HS-5 (cell line): ENCODE data around the gene ARPC2.
A peak's percentile ranks its signal among the peaks of the same experiment; 100 is the strongest.

Experiments used
- DNase-seq: peaks from one replicate; pipeline ENCODE4 v3.0.0-alpha.2; 2012; ENCODE audit warnings: low read depth

The ARPC2 gene

GRCh38 chr2:218217360-218218267 is 625 bp downstream of the ARPC2 start:
- no peak for DNase-seq

GRCh38 chr2:218218268-218219185 is 1.5 kb downstream of the ARPC2 start:
- DNase-seq: no peak

DNA sequence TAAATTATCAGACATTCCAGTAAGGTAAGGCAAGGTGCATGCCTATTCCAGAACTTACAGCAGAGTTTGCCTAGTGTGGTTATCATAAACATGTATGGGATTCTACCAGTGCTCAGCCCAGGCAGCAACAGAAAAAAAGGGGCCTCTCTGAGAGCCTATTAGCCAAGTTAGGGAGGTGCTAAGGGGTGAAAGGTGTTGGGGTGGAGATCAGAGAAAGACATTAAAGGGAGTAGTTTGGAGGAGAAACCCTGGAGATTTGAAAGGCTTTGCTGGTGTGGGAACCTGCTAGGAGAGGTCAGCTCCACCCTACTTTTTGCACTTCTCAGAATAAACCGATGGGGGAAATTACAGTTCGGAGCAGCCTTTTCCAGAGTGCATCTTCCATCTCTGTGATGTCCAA is 2.9 kb downstream of the ARPC2 start:
- no peak for DNase-seq

DNA sequence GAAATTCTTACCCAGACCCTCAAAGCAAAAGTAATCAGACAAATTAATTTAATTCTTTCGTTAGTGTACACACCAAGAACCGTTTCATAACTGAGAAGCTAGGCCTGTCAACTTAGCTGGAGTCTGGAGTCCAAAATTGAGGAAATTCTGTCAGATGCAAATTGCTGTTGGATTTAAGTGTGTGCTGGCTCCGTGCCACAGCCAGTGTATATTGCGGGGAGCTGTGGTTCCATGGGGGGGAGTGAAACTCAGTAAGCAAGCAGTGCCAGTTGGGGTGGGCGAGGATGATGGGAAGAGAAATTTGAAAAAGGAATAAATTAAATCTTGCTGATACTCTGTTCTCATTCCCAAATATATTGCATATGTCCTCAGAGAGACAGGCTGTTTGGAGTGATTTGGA is 4.0 kb downstream of the ARPC2 start:
- DNase-seq: no peak

DNA sequence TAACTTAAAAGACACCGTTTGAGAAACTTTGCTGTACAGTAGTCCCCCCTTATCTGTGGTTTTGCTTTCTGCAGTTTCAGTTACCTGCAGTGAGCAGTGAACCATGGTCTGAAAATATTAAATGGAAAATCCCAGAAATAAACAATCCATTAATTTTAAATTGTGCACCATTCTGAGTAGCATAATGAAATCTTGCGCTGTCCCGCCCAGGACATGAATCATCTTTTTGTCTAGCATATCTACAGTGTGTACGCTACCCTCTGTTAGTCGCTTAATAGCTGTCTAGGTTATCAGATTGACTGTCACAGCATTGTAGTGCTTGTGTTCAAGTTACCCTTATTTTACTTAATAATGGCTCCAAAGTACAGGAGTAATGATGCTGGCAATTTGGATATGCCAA is 6.1 kb downstream of the ARPC2 start:
- no peak for DNase-seq

- DNase-seq: no peak
These were observed 7.2 kb downstream of the ARPC2 start for GRCh38 chr2:218224186-218224585.

GRCh38 chr2:218226903-218227302 is 9.9 kb downstream of the ARPC2 start:
- no peak for DNase-seq

- DNase-seq: no peak
These were observed 11.5 kb downstream of the ARPC2 start for GRCh38 chr2:218228366-218229090.

- DNase-seq: peak; percentile 69
These were observed 12.2 kb downstream of the ARPC2 start for GRCh38 chr2:218229239-218229638.

DNA sequence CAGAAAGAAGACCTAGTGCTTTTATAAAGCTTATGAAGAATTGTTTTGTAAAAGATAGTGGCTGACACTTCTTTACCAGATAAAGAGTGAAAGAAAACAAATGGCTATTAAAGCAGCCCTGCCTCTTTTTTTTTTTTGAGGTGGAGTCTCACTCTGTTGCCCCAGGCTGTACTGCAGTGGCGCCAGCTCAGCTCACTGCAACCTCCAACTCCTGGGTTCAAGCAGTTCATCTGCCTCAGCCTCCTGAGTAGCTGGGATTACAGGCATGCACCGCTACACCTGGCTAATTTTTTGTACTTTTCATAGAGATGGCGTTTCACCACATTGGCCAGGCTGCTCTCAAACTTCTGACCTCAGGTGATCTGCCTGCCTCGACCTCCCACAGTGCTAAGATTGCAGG is 12.9 kb downstream of the ARPC2 start:
- no peak for DNase-seq

- DNase-seq: no peak
These were observed 13.9 kb downstream of the ARPC2 start for GRCh38 chr2:218230882-218231281.

DNA sequence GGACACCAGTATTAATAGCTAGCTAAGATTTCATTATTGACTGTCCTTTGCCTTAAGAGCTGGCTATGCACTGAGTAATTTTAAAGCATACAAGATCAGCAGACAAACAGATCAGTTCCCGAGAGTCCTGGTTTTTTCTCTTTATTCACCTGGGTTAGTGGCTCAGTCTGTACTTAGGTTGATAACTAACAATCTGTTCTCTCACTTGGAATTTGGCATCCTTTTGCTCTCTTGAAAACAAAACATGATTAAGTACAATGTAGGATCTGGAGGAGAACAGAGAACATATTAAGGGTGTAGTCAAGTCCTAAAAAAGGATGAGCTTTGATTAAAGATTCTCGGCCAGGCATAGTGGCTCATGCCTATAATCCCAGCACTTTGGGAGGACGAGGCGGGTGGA is 16.6 kb downstream of the ARPC2 start:
- no peak for DNase-seq

DNA sequence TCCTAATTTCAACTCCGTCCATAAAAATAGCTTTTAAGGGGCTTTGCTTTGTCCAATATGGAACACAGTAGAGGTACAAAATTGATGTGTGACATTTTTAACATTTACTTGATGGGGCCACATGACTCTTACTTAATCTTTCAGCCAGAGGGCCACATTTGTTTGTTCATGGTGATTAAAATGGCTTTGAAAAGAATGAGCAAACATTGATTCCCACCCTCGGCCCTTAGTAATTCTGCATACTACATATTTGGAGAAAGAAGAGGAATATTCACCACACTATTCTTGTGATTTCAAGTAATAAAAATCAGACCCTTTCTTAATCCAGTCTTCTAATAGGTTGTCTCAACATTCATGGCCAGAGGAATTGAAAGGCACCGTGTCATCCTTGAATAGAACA is 17.5 kb downstream of the ARPC2 start:
- no peak for DNase-seq

DNA sequence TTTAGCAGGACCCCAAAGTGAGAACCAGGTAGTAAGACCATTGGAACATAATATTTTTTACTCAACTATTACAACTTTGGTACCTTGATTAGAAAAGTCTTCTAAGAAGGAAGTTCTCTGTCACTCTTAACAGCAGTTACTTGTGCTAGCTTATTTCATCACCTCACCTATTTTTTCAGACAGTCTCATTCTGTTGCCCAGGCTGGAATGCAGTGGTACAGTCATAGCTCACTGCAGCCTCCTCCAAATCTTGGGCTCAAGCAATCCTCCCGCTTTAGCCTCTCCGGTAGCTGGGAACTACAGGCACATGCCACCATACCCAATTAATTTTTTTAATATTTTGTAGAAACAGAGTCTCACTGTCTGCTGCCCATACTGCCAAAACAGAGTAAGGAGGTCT is 18.0 kb downstream of the ARPC2 start:
- no peak for DNase-seq

- DNase-seq: no peak
These were observed 19.8 kb downstream of the ARPC2 start for GRCh38 chr2:218236829-218237228.

DNA sequence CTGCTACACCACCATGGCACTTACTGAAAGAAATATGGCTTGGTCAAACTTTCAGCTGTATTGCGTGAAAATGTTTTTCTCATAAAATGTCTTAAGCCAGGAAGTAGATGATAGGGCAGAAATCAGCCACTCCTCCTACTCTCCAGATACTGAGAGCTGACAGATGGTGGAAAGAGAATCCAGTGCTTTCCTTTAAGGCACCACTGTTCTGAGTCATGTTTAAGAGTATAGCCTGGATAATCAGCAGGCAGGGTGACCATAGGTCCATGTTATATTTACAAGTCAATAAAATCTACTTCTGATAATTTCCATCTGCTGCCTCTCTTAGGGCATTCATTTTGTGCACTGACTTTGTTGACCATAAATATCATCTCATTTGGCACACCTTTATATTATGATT is 21.9 kb downstream of the ARPC2 start:
- DNase-seq: no peak

GRCh38 chr2:218244204-218244603 is 27.2 kb downstream of the ARPC2 start:
- DNase-seq: no peak

DNA sequence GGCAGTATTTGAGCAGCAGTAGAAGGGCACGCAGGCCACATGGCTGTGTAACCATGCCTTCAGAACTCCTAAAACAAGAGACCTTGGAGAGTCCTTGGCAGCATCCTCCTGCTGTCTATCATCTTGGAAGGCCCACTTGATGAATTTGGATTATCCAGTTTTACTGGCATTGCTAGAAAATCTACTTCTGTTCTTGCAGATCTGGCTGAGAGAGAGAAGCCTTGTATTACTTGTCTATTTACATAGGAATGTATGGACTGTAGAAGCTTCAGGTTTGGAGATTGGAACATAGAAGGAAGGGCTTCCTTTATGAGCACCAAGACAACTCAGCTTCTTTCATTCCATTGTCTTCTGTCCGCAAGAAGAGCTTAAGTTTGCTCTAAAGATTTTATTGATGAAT is 27.7 kb downstream of the ARPC2 start:
- no peak for DNase-seq

DNA sequence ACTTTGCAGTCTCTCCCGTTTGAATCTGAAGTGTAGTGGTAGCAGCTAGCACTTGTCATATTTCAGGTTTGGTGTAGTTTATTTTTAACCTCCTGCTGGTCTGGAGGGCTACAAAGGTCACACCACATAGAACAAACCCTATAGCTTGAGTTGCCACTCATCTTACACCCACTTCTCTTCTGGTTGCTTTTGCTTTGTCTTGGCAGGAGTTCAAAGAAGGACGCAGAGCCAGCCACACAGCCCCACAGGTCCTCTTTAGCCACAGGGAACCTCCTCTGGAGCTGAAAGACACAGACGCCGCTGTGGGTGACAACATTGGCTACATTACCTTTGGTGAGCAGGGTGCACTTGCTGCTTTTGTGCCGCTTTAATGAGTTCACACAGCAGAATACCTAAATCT is 28.2 kb downstream of the ARPC2 start:
- no peak for DNase-seq

- DNase-seq: no peak
These were observed 32.7 kb downstream of the ARPC2 start for GRCh38 chr2:218249691-218250090.

DNA sequence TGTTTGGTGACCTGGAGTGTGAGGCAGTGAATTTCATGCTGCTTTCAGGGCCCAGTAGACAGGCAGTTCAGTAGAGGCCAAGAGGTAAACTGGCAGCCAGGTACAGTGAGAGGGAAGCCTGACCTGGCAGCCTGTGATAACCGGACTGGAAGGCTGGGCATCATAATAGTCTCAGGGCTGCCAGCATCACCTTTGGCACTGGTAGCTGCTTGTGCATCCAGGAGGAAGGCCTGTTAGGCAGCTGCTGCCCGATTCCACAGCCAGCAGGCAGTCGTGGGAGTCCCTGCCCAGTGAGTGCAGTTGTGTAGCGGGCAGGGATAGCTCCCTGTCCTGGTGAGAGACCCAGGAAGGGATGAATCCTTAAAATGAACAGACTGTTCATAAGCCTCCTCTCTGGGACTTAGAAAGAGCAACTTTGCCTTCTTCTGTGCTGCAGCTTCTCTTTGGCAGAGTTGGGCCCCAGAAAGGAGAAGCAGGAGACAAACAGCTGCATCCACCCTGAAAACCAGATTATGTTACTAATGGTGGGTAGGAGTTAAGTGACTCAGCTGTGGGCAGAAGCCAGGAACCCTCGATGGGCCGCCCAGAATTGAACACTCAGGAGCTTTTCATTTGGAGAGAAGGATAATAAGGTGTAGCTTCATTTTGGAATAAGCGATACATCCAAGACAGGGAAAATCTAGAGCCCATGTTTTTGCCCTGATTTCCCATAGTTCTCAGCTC is 35.7 kb downstream of the ARPC2 start:
- no peak for DNase-seq

GRCh38 chr2:218253232-218253625 is 36.2 kb downstream of the ARPC2 start:
- DNase-seq: no peak
